Measurements from ENCODE around the gene NDUFS8.

- TF ChIP-seq CTCF (IDR thresholded peaks at IDR 0.05; ENCODE audit: low read depth, low read length, missing input control) (no peak), RAD21 (IDR thresholded peaks at IDR 0.05) (no peak), YY1 (IDR thresholded peaks at IDR 0.05) (no peak), GABPA (IDR thresholded peaks at IDR 0.05 in 1 of 2, conservative IDR thresholded peaks at IDR 0.05 in 1 of 2) (no peak), JUND (IDR thresholded peaks at IDR 0.05) (no peak)
- TF ChIP-seq, protein P1, sequence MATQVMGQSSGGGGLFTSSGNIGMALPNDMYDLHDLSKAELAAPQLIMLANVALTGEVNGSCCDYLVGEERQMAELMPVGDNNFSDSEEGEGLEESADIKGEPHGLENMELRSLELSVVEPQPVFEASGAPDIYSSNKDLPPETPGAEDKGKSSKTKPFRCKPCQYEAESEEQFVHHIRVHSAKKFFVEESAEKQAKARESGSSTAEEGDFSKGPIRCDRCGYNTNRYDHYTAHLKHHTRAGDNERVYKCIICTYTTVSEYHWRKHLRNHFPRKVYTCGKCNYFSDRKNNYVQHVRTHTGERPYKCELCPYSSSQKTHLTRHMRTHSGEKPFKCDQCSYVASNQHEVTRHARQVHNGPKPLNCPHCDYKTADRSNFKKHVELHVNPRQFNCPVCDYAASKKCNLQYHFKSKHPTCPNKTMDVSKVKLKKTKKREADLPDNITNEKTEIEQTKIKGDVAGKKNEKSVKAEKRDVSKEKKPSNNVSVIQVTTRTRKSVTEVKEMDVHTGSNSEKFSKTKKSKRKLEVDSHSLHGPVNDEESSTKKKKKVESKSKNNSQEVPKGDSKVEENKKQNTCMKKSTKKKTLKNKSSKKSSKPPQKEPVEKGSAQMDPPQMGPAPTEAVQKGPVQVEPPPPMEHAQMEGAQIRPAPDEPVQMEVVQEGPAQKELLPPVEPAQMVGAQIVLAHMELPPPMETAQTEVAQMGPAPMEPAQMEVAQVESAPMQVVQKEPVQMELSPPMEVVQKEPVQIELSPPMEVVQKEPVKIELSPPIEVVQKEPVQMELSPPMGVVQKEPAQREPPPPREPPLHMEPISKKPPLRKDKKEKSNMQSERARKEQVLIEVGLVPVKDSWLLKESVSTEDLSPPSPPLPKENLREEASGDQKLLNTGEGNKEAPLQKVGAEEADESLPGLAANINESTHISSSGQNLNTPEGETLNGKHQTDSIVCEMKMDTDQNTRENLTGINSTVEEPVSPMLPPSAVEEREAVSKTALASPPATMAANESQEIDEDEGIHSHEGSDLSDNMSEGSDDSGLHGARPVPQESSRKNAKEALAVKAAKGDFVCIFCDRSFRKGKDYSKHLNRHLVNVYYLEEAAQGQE (IDR thresholded peaks at IDR 0.05), result no peak
- TF ChIP-seq, protein P2, sequence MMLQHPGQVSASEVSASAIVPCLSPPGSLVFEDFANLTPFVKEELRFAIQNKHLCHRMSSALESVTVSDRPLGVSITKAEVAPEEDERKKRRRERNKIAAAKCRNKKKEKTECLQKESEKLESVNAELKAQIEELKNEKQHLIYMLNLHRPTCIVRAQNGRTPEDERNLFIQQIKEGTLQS (IDR thresholded peaks at IDR 0.05), result no peak
- TF ChIP-seq, protein P3, sequence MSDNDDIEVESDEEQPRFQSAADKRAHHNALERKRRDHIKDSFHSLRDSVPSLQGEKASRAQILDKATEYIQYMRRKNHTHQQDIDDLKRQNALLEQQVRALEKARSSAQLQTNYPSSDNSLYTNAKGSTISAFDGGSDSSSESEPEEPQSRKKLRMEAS (IDR thresholded peaks at IDR 0.05), result no peak
Measured at GRCh38 chr11:68017980-68018729, 12.3 kb upstream of the NDUFS8 start.

Measured in liver (tissue), 3 donors.